Heart right ventricle (tissue), 12 donors: ENCODE measurements around the gene ZNF229. TPM values are rescaled to one million over a fixed set of nuclear protein-coding genes. Genes with fewer than 3 reads are reported as not detected.

ENCODE experiments used
- polyA plus RNA-seq, 2 donors: library from polyadenylated mRNA; stranded (reverse); fragments of 200-250 nt; gene quantifications; one replicate each; pipeline ENCODE4 v1.2.3, GENCODE V29; 2013
- total RNA-seq, 10 donors: library from RNA; stranded (reverse); fragmentation: NEBNext Ultra II Directional in 3 of 10; extraction: Animal tissue kit (Norgen Biotek cat#: 25700) in 3 of 10; gene quantifications; one replicate each; pipeline versions ENCODE4 v1.2.1 to v1.2.4, GENCODE V29; 2021 to 2023
- donor health status: ischemic (EF 13 %, LVEDD 7.1; RV severe dilation, severe dysfunction).
- donor health status: healthy with polysubstance abuse.
- donor health status: DM: no; HTN: yes; CAD: no.
- donor health status: DM: no; HTN: no; CAD: no.
- donor health status: ischemic (EF 25% LVEDD 6.9; RV normal size, moderate dysfunction).
- donor health status: ischemic (EF 25% LVEDD 5.7; RV mildly dilated, moderate dysfunction).
- donor health status: healthy.
- donor health status: nonischemic (EF 11% LVEDD 7.7; RV severe dilation, severe dysfunction).
- donor health status: DM: yes; HTN: yes; CAD: no.
- donor health status: PGD.
- donor health status: ischemic (EF 29% LVEDD 5.4; RV normal size, mild dysfunction).
- donor health status: nonischemic (EF 23%, LVEDD 6.1; RV moderate dilation, normal function).

The ZNF229 gene
- total and polyA plus RNA-seq, 12 donors: 2.4 to 11.4 (median 6.7) TPM

Other genes with a start within 250 kb of the ZNF229 start
- gene ZNF227, start 235.9 kb downstream of the ZNF229 start, total RNA-seq: 10 to 100 TPM; 10.6 to 18.1 (median 12.6) TPM
- gene ZNF227, start 235.9 kb downstream of the ZNF229 start, polyA plus RNA-seq: 1 to 10 TPM; 4.0 to 4.5 TPM
- 10 to 100 TPM in 1 of 10 donors, 1 to 10 TPM in 9; 4.9 to 10.2 (median 6.8) TPM for gene ZNF233, start 188.6 kb downstream of the ZNF229 start, total RNA-seq
- 1 to 10 TPM in 1 of 2 donors, under 1 TPM in 1; 0.67 to 6.0 TPM for gene ZNF233, start 188.6 kb downstream of the ZNF229 start, polyA plus RNA-seq
- 1 to 10 TPM; 2.4 to 5.1 (median 3.6) TPM for gene ZNF235, start 143.4 kb downstream of the ZNF229 start, total RNA-seq
- gene ZNF235, start 143.4 kb downstream of the ZNF229 start, polyA plus RNA-seq: 1 to 10 TPM; 1.2 to 6.4 TPM
- gene ZNF112, start 91.8 kb downstream of the ZNF229 start, total RNA-seq: 1 to 10 TPM; 2.6 to 6.4 (median 5.0) TPM
- 1 to 10 TPM; 1.5 to 1.6 TPM for gene ZNF112, start 91.8 kb downstream of the ZNF229 start, polyA plus RNA-seq
- gene ZNF285, start 46.9 kb downstream of the ZNF229 start, total RNA-seq: 1 to 10 TPM; 3.3 to 5.0 (median 3.8) TPM
- gene ZNF285, start 46.9 kb downstream of the ZNF229 start, polyA plus RNA-seq: 1 to 10 TPM; 2.0 to 4.5 TPM
- gene ZNF180, start 52.0 kb upstream of the ZNF229 start, total RNA-seq: 1 to 10 TPM; 3.2 to 6.7 (median 4.6) TPM
- gene ZNF180, start 52.0 kb upstream of the ZNF229 start, polyA plus RNA-seq: 1 to 10 TPM; 1.7 to 4.5 TPM
- gene CEACAM20, start 81.2 kb upstream of the ZNF229 start, total RNA-seq: not detected
- not detected for gene CEACAM20, start 81.2 kb upstream of the ZNF229 start, polyA plus RNA-seq
- not detected for gene IGSF23, start 165.1 kb upstream of the ZNF229 start, total RNA-seq
- under 1 TPM in 1 of 2 donors, not detected in 1; 0.86 TPM for gene IGSF23, start 165.1 kb upstream of the ZNF229 start, polyA plus RNA-seq
- gene PVR, start 195.4 kb upstream of the ZNF229 start, total RNA-seq: 100 to 1,000 TPM in 1 of 10 donors, 10 to 100 TPM in 9; 38.3 to 108 (median 41.8) TPM
- 10 to 100 TPM; 47.3 to 74.8 TPM for gene PVR, start 195.4 kb upstream of the ZNF229 start, polyA plus RNA-seq
- gene CEACAM19, start 223.0 kb upstream of the ZNF229 start, total RNA-seq: 10 to 100 TPM in 1 of 10 donors, 1 to 10 TPM in 9; 3.3 to 10.7 (median 5.1) TPM
- 10 to 100 TPM in 1 of 2 donors, 1 to 10 TPM in 1; 5.2 to 36.8 TPM for gene CEACAM19, start 223.0 kb upstream of the ZNF229 start, polyA plus RNA-seq